NB4 (cell line): ENCODE measurements around the gene PRICKLE2.
A peak's percentile ranks its signal among the peaks of the same experiment; 100 is the strongest.

Experiments
- DNase-seq: peaks from one replicate; pipeline ENCODE4 v3.0.0; 2010; ENCODE audit warnings: low read depth
- H3K4me3 ChIP-seq: one replicate; pipeline ENCODE4 v1.5.1; 2011; ENCODE audit warnings: mild to moderate bottlenecking, low read depth, low read length, moderate library complexity
- MYC ChIP-seq: IDR thresholded peaks from 2 replicates; pipeline ENCODE4 v1.6.1; 2011; ENCODE audit warnings: low read depth, low read length
- POLR2A ChIP-seq: IDR thresholded peaks from 2 replicates; pipeline ENCODE4 v1.6.1; 2011; ENCODE audit warnings: mild to moderate bottlenecking; ENCODE audit not compliant: insufficient read length; ENCODE audit errors: extremely low read depth
- TF ChIP-seq, protein P1 (sequence below): IDR thresholded peaks from one replicate; pipeline ENCODE4 v1.5.1; 2012; ENCODE audit warnings: low read depth, low read length
- TF ChIP-seq, protein P2 (sequence below): IDR thresholded peaks from 2 replicates; pipeline ENCODE4 v1.6.1; 2011; ENCODE audit warnings: low read depth, low read length

The PRICKLE2 gene

DNA sequence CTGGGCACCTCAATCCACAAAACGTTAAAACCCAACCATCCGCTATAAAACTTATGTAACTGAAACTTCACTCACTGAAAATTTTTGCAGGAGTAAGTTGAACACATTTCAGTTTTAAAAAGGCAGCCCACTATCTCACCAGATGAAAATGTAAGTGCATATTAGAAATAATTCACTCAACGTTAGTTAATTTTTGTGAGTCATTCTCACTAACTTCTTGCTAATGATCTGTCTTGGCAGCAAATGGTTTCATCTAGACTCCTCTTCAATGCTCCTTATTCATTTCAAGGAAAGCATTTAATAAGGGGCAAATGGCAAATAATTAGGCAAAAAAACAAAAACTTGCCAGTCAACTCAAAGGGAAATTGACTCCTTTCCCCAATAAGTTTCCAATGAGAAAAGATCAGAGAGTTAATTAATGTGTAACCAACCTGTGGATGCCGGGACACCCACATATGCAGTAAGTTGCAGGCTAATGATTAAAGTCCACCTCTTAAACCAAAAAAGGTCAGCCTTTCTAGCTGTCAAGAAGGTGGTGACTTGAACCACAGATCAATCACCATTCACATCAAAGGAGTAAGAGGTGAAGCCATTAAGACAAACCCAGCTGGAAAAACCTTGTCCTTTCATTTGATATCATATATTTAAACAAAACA, 22.9 kb upstream of the PRICKLE2 start:
- no peak for DNase-seq
- TF ChIP-seq, protein P1, sequence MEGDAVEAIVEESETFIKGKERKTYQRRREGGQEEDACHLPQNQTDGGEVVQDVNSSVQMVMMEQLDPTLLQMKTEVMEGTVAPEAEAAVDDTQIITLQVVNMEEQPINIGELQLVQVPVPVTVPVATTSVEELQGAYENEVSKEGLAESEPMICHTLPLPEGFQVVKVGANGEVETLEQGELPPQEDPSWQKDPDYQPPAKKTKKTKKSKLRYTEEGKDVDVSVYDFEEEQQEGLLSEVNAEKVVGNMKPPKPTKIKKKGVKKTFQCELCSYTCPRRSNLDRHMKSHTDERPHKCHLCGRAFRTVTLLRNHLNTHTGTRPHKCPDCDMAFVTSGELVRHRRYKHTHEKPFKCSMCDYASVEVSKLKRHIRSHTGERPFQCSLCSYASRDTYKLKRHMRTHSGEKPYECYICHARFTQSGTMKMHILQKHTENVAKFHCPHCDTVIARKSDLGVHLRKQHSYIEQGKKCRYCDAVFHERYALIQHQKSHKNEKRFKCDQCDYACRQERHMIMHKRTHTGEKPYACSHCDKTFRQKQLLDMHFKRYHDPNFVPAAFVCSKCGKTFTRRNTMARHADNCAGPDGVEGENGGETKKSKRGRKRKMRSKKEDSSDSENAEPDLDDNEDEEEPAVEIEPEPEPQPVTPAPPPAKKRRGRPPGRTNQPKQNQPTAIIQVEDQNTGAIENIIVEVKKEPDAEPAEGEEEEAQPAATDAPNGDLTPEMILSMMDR: no peak
- no peak for TF ChIP-seq MYC
- TF ChIP-seq, protein P2, sequence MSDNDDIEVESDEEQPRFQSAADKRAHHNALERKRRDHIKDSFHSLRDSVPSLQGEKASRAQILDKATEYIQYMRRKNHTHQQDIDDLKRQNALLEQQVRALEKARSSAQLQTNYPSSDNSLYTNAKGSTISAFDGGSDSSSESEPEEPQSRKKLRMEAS: no peak
- no peak for TF ChIP-seq POLR2A
- H3K4me3 ChIP-seq: no peak overlapping the region

DNA sequence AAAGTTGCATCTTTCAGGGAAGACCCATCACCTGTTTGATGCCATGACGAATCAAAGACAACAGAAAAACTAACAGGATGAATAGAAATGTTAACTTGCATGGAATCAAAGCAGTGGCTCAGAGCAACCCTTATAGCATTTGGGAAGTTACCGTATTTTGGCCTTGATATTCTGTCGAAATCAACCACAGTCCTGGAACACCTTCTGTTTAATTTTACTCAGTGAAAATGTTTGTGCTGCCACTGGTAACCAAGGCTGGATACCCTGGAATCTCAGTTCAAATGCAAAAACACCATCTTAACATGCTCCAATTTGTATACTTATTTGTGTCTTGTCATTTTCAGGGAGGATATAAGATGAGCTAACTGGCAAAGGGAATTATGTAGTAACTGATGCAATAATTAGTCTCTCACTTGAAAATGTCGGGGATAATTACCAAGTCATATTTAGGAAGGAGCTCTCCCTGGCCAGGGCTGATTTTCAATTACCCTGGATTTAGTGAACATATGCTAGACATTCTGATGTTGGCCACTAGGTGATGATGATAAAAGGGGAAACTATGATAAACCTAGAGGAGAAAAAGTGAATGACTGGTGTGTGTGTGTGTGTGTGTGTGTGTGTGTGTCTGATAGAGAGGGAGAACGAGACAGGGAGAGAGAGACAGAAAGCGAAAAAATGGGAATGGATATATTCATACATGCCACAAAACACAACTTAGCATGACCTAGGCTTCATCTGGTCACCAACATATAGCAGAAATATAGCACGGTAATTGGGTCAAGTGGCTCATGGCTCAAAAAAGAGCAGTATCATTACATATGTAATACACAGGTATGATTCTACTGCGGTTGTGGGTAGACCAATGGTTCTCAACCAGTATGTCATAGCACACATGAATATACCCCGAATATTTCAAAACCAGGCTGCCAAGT, 19.0 kb upstream of the PRICKLE2 start:
- peak; percentile 20 for DNase-seq
- H3K4me3 ChIP-seq: no peak overlapping the region
- TF ChIP-seq, protein P1: peak; percentile 24
- TF ChIP-seq POLR2A (no peak), MYC (no peak)
- TF ChIP-seq, protein P2: no peak

DNA sequence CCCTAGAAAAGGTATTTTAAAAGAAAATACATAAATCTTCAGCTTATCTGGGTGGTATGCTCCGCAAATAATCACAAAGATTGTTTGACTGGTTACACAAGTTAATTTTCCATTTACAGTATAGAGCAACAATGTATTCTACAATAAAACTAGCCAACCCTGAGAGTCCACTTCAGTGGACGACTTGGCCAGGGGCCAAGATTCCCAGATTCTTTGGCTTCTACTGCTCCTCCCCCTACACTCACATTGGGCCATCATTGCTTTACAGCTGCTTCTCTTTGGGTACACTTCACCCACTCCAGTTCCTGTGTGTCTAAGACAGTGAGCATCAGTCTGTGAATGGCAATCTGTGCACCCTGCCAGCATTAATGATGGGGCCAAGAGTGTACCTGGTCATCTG, 17.2 kb upstream of the PRICKLE2 start:
- TF ChIP-seq, protein P2: no peak
- TF ChIP-seq MYC: no peak
- TF ChIP-seq, protein P1: no peak
- no peak for TF ChIP-seq POLR2A
- no peak overlapping the region for H3K4me3 ChIP-seq
- no peak for DNase-seq

DNA sequence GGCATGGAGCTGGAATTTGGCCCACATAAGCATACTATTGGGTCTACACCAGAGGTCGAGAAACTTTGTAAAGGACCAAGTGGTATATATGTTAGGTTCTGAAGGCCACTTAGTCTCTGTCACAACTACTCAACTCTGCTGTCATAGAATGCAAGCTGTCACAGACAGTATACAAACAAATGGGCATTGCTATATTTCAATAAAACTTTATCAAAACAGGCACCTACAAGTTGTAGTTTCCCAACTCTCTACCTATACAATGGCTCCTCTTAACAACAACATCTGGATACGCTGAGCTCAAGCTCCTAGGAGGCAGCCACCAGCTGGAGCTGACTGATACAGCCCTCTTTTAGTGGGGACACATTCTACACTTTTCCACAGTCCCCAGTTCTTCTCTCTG, 15.7 kb upstream of the PRICKLE2 start:
- TF ChIP-seq POLR2A (no peak), MYC (no peak)
- TF ChIP-seq, protein P2: no peak
- TF ChIP-seq, protein P1: no peak
- H3K4me3 ChIP-seq: no peak overlapping the region
- DNase-seq: no peak

DNA sequence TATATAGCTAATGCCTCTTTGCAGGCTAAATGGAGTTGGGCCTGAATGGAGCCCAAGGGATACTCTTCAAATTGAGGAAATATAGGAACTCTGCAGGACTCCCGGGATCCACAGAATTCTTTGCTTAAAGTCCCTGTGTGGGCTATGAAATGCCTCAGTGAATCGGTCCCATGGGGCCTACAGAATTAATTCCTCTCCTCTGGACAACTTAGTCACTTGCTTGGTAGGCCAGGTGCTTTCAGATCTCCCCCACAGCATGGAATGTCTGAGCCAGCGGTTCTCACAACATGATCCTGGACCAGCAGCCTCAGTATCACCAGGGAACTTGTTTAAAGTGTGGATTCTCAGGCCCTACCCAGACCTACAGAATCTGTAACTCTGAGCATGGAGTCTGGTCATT, 15.1 kb upstream of the PRICKLE2 start:
- no peak for DNase-seq
- H3K4me3 ChIP-seq: no peak overlapping the region
- no peak for TF ChIP-seq POLR2A
- TF ChIP-seq MYC: no peak

DNA sequence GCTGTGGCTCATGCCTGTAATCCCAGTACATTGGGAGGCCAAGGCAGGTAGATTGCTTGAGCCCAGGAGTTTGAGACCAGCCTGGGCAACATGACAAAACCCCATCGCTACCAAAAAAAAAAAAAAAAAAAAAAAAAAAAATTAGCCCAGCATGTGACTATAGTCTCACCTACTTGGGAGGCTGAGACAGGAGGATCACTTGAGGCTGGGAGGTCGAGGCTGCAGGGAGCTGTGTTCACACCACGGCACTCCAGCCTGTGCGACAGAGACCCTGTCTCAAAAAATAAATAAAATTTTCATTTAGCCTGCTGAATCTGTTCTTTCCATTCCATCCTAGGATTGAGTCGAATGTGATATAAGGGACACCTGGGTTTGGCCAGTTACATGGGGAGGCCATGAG, 14.6 kb upstream of the PRICKLE2 start:
- no peak for DNase-seq
- TF ChIP-seq POLR2A (no peak), MYC (no peak)
- no peak overlapping the region for H3K4me3 ChIP-seq
